Glomerular visceral epithelial cell (primary cell): ENCODE measurements around the gene RUFY2.

ENCODE experiments used
- DNase-seq: peaks from one replicate; pipeline ENCODE4 v3.0.0-alpha.2; 2016; ENCODE audit errors: extremely low spot score

RUFY2 gene

DNA sequence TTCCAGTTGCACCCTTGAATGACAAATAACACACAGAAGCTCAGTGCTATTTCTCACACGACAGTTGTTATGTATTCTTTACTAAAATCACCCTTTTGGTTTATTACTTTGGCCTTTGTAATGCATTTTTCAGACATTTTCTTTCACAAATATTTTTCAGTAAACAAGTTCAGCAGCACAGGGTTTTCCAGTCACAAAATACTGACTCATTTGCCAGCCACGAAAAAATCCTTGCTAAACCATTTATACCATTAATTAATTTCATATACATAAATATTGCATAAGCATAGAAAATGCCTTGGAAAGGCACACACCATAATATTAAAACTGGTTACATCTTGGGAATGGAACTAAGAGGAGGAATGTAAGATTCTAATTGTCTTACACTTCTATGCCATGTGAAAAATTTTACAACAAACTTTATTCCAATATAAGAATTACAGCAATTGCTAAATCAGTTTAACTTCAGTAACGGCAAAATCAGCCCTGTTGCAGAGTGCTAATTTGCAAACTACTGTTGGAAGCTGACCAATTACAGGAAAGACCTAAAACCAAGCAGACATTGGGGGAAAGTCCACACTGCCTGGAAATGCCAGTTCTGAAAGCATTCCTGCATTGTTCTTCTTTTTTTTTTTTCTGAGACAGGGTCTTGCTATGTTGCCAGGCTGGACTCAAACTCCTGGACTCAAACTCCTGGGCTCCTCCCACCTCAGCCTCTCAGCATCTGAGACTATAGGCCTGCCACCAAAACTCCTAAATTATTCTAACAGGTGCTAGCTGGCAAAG is 42.8 kb downstream of the RUFY2 start:
- no peak for DNase-seq

DNA sequence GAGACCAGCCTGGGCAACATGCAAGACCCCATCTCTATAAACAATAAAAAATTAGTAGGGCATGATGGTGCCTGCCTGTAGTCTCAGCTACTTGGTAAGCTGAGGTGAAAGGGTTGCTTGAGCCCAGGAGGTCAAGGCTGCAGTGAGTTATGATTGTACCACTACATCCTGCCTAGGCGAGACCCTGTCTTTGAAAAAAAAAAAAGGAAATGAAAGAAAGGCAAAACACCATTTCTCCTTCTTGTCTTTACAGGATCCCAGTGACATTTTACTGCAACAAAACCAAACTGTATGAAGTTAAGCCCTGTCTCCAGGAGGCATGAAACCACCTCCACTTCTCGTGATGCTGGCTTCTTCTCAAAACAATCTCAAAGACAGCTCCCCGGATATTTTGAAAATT is 44.5 kb downstream of the RUFY2 start:
- DNase-seq, result no peak

DNA sequence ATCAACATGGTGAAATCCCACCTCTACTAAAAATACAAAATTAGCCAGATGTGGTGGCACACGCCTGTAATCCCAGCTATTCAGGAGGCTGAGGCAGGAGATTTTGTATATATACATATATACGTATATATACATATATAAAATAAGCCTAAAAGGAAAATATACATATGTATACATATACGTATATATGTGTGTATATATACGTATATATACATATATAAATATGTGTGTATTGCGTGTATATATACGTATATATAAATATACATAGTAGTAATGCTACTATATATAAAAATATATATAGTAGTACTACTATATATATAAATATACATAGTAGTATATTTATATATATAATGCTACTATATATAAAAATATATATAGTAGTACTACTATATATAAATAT is 47.9 kb downstream of the RUFY2 start:
- no peak for DNase-seq

DNA sequence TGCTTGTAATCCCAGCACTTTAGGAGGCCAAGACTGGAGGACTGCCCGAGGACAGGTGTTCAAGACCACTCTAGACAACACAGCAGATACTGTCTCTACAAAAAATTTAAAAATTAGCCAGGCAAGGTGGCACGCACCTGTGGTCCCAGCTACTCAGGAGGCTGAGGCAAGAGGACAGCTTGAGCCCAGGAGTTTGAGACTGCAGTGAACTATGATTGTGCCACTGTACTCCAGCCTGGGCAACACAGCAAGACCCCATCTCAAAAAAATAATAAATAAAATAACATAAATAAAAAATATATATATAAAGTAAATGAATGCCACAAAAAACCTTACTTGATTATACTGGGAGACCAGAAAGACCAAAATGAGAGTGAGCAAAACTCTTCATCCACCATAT is 53.5 kb downstream of the RUFY2 start:
- no peak for DNase-seq

DNA sequence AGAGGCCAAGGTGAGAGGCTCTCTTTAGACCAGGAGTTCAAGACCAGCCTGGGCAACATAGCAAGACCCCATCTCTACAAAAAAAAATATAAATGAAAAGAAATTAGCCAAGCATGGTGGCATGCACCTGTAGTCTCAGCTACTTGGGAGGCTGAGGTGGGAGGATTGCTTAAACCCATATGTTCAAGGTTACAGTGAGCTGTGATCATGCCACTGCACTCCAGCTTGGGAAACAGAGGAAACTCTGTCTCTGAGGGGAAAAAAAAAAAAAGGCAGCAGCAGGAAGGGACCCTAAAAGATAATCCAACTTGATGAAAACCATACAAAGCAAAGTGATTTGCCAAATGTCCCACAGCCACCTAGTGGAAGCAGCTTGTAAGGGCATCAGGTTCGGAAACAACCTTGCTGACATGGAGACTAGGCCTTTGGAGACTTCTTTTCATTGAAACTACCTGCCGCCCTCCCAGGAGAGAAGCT is 58.8 kb downstream of the RUFY2 start:
- DNase-seq, result peak; percentile 58

DNA sequence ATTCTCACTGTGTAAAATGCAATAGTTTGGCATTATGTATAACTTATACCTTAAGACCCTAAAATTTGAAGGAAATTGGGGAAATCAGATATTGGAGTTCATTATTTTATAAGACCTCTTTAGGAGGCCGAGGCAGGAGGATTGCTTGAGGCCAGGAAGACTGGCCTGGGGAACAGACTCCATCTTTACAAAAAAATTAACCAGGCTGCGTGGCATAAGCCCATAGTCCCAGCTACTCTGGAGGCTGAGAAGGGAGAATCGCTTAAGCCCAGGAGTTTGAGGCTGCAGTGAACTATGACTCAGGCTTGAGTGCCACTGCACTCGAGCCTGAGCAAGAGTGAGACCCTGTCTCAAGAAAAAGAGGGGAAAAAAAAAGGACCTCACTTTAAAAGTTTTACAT is 60.3 kb downstream of the RUFY2 start:
- no peak for DNase-seq

DNA sequence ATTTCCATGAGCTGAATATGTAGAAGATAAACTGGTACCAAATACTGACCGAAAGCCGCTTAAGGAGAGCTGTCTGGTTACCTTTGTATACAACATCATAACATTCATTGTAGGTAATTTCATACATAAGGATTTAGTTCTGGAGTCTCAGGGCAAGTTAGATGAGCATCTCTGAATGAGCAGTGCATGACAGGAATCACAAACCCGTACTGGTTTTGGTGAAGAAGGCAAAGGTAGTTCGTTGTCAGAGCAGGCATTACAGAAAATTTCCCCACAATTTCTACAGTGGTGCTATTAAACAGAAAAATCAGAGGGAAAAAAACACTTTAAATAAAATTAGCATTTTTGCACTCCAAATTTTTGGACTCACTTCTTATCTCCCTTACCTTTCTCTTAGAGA is 61.5 kb downstream of the RUFY2 start:
- DNase-seq, result no peak

DNA sequence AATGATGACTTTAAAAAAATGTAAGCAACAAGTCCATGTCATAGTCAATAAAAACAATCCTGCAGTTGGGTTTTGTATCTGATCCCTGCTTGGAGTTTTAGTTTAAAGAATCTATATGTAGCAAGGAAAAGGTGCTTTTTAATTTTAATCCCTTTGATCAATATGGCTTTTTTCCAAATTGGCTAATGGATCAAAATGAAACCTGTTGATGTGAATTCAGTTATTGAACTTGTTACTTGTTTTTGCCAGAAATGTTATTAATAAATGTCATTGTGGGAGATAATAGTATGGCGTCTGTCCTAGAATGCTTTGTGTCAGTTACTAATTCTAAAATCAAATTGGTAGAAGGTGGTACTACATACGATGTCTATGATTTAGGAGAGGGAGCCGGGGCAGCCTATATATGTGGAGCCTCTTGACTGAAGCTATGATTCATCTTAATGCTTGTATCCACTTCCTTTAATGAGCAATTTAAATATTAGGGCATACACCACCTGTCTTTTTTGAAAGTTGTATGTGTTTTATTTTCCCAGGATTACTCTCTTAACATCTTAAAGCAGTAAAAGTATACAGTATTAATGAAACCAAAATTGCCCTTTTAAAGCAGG is 64.1 kb downstream of the RUFY2 start:
- DNase-seq, result no peak

DNA sequence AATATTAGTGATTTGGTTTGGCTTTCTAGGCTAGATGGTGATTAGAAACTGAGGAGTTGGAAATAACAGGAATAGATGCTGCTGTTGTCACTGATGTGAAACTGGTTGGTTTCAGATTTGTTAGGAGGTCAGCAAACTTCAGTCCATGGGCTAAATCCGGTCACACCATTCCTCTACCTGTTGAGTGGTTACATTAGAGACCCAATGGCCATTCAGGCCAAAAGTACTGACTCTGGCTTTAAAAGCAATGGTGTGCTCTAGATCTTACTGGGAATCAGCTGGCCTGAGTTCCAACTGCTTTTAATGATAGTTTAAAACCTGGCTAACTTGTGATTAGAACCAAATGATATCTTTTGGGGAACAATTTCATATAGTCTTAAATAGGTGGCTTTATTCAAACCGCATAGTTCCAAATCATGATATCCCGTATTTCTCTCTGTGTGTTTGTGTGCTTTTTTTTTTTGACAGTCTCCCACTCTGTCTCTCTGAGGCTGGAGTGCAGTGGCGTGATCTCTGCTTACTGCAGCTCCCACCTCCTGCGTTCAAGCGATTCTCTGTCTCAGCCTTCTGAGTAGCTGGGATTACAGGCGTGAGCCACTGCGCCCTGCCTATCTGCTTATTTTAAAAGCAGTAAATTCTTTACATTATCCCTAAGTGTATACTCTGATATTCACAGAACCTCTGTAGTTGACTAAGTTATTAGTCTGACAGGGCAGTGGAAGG is 66.6 kb downstream of the RUFY2 start:
- DNase-seq, result no peak

DNA sequence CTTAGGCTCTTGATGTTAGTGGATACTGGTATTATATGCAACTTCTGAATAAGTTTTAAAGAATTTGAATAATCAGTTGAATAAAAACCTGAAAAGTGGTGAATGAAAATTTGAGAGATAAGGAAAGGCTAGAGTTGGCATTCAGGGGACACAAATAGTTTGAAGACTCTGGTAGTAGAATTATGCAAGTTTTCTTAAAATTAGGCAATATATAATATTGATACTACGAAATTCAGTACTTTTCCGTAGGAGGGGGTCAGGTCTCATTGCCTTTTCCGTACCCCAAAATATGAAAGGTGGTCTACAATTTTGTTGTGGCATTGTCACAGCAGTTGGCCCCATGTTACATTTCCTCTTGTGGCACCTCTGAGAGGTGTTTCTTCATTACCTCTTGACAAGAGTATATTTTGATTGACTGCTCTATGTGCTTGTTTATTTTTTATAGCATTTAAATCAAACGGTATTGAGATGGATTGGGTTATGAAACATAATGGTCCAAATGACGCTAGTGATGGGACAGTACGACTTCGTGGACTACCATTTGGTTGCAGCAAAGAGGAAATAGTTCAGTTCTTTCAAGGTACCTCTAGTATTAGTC is 70.2 kb downstream of the RUFY2 start:
- no peak for DNase-seq

DNA sequence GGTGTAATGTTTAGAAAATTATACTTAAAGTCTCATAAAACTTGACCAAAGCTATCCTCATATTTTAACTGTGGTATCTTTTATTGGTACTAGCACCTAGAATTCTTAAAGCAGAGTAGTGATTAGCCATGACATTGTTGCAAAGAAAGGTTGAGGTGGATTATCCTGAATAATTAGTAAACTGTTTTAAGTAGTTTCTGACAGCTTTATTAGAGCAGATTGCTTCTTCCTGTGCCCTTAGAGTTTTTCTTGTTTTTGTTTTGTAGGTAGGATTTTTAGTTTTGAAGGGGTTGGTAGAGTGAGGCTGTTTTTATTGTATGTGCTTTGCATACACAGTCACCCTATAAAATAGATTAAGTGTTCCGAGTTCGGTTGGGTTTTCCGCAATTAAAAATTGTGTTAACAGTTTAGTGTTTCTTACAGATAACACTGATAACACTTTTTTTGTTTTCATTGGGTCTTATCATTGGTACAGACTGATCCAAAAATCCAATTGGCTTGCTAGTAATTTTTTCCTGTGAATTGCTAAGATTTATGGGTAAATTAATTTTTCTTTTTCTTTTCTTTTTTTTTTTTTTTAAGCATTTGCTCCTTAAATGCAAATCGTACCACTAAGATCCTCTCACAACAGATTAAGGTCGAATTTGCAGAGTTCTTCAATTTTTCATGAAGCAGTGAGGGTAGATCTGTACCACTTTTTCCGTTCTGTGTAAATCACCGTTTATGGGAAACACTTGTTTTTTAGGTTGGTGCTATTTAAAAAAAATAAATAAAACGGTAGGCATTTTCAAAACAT is 72.2 kb downstream of the RUFY2 start:
- no peak for DNase-seq

DNA sequence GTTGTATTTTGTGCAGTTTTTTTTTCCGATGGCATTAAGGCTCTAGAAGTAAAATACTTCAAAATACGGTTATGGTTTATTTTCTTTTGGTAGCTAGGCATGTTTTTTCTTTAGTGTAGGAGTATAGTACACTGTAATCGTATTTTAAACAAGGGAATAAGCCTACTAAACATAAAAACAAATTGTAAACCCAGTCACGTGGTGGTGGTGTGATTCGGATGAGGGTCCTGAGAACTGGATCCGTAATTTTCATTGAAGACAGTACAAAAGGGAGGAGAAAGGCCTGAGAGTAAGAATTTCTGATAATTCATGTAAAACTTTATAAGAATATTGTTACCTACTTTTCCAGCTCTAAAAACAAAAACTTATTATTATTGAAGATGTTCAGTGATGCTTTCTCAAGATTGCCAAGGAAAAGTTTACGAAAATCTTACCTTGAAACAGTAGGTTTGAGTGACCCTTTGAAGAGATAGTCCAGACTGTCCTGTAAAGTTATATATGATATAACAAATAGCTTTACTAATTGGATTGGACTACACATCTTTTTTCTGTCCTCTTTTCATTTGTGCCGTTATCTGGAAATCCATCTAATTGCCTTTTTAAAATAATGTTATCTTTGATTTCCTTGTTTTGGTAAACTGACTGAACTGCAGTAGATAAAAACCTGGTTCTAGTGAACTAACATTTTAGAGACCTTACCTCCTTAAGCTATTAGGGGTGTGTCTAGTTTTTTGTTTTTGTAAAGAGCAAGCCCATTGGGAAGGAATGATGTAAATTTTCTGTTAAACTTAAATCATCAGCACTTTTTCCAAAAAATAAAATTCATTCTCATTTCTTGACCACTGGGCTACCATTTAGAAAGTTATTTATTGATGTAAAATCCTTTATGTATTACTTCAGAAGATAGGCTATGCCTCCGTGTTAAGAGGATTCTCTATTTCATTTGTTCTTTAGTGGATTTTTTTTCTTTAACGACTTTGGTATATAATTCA is 73.3 kb downstream of the RUFY2 start:
- no peak for DNase-seq

DNA sequence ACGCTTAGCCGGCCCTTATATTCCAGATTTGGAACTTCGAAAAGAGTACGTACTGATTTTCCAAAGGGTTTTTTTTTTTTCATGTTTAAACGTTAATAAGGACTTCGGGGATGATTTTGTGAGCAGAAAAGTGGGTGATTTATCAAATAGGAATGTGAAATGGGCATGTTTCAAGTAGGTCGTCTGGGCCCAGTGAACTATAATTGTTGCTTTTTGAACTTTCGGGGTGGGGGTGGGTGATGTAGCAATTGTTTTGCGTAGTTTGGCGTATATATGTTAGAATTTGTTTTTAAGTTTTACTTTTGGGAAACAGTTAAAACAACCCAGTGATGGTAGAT is 74.0 kb downstream of the RUFY2 start:
- DNase-seq, result no peak

DNA sequence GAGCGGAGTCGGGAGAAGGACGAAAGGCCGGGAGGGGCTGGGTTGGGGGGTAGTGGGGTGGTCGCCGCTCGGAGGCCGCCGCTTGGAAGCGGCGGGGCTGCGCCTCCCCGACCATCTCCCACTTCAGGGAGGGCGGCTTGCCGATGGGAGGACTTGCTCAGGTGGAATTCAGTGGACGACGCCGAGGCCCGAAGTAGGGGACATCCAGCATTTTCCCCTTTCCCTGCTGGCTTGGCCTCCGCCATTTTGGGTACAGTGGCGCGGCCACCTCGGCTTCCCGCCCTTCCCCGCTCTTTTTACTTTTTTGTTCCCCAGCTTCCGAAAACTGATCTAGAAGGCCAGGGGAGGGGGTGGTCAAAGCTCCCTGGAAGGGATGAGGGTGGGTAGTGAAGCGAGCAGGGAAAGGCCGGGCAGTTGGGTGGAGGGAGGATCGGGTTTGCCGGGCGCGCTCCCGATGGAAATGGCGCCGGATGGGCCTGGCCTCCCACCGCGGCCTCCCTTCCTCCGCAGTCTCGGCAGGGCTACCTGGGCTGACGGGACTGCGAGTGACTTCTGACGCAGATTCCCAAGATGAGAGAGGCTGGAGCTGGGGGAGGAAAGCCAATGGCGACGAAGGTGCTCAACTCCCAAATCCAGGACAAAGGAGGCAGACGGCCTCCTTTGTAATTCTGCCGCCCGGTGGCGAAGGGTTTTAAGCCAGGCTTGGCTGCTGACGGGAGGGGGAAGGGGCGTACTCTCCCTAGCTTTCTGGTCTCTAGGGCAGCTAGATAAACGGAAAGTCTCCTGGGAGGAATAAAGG is 74.6 kb downstream of the RUFY2 start, which contains the start of gene PBLD:
TSS of gene PBLD (minus strand) at position 670 of the 799 bp plus-strand sequence. CDS start 26,084 bp downstream, outside the sequence.
- DNase-seq, result peak; percentile 81

DNA sequence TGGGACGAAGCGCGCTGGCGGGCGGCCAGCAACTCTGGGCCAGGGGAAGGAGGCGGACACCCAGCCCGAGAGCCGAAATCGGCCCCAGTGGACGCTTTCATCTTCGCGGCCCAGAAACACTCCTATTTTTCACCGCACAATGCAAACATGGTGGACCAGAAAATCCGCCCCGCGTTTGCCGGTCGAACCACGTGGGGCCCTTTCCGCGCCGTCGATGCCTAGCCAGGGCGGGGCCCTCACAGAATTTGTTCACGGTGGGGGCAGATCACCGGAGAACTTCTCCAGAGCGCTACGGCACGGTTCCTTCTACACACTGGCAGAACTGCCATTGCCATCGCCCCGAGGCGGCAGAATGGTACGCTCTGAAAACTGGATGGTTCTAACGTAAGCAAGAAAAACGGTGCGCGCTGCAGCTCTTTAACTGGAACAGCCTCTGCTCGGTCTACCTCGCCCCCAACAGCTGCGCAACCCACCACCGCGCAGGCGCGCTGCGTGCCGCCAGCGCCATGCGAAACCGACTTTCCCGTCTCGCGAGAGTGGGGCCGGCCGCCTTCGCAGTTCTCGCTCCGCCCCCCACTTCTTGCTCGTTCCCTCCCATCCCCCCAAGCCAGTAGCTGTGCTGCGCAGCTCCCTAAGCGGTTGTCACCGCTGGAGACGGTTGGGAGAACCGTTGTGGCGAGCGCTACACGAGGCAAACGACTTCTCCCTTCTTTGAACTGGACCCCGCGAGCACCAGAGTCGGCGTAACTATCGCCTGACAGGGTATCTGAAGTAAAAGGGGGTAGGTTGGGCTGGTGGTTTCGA is 75.4 kb downstream of the RUFY2 start, which contains the start of gene HNRNPH3:
TSS of gene HNRNPH3 (plus strand) at position 610 of the 804 bp plus-strand sequence. CDS start 5,158 bp downstream, outside the sequence.
- DNase-seq, result peak; percentile 99

DNA sequence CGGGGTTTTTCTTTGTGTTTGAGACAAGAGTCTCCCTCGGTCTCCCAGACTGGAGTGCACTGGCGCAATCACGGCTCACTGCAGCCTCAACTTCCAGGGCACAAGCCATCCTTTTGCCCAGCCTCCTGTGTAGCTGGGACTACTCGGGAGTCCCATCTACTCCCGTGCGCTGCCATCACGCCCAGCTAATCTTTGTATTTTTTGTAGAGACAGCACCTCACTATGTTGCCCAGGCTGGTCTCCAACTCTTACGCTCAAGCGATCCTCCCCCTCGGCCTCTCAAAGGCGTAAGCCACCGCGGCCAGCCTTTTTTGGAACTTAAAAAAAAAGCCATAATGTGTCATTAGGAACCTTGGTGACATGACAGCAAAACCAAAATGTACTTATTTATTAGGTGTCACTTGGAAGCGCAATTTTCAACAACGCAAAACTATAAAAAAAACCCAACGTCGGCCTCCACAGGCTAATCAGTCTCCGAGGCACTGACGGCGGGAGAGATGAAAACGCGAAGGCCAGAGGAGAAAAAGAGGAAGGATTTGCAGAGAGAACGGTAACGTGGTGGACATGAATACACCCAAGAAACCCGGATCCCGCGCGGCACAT is 76.1 kb downstream of the RUFY2 start:
- DNase-seq, result peak; percentile 30

DNA sequence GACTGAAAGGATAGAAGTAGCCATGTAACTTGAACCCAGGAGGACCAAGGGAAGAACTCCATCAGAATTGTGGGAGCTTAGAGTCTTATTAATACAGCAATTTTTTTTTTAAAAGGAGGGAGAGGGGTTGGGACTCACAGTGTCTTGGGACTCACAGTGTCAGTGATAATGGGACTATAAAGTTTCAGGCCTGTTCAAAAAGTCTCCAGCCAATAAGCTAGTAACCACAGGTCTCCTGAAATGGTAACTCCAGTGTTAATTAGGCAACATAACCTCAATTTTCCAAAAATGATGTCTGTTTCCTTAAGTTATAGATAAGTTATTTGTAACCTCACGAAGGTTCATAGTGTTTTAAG is 77.6 kb downstream of the RUFY2 start:
- no peak for DNase-seq
